Loucy (cell line): ENCODE data around the gene ZNF516.

Experiments
- H2AFZ ChIP-seq: fragments of 200-600 bp; sonication (generic); 2 replicates; pipeline ENCODE4 v1.6.0; 2016; ENCODE audit warnings: antibody characterized with exemption, mild to moderate bottlenecking, low read length, moderate library complexity
- H3F3A ChIP-seq: fragments of 200-600 bp; 2 replicates; pipeline ENCODE4 v1.6.0; 2016; ENCODE audit warnings: antibody characterized with exemption, low read depth, mild to moderate bottlenecking
- H3K27me3 ChIP-seq: fragments of 200-600 bp; sonication (generic); 2 replicates; pipeline ENCODE4 v1.6.1; 2014; ENCODE audit warnings: low read length, mild to moderate bottlenecking; ENCODE audit not compliant: insufficient read depth, poor library complexity, severe bottlenecking
- H3K36me3 ChIP-seq: fragments of 200-600 bp; sonication (generic); 2 replicates; pipeline ENCODE4 v1.6.1; 2016; ENCODE audit warnings: low read length; ENCODE audit not compliant: insufficient read depth
- H3K4me1 ChIP-seq: fragments of 200-600 bp; sonication (generic); 2 replicates; pipeline ENCODE4 v1.5.1; 2014; ENCODE audit warnings: low read length, mild to moderate bottlenecking; ENCODE audit not compliant: insufficient read depth, poor library complexity, severe bottlenecking
- H3K4me2 ChIP-seq: fragments of 200-600 bp; sonication (generic); 2 replicates; pipeline ENCODE4 v1.6.0; 2014; ENCODE audit warnings: antibody characterized with exemption, low read length, low read depth, mild to moderate bottlenecking; ENCODE audit not compliant: poor library complexity, severe bottlenecking
- H3K4me3 ChIP-seq: fragments of 200-600 bp; sonication (generic); 2 replicates; pipeline ENCODE4 v1.5.1; 2014; ENCODE audit warnings: low read length, mild to moderate bottlenecking, mixed read lengths; ENCODE audit not compliant: poor library complexity, severe bottlenecking
- H3K79me2 ChIP-seq: fragments of 200-600 bp; sonication (generic); 2 replicates; pipeline ENCODE4 v1.6.1; 2014; ENCODE audit warnings: low read length; ENCODE audit not compliant: insufficient read depth
- H3K9ac ChIP-seq: fragments of 200-600 bp; sonication (generic); 2 replicates; pipeline ENCODE4 v1.6.0; 2014; ENCODE audit warnings: mild to moderate bottlenecking, low read depth, low read length, moderate library complexity; ENCODE audit not compliant: poor library complexity, severe bottlenecking
- H3K9me2 ChIP-seq: fragments of 200-600 bp; sonication (generic); replicated peaks from 2 replicates; pipeline ENCODE4 v1.6.1; 2016; ENCODE audit warnings: low read depth, low read length, mixed read lengths
- H3K9me3 ChIP-seq: fragments of 200-600 bp; sonication (generic); 2 replicates; pipeline ENCODE4 v1.6.1; 2014; ENCODE audit warnings: mild to moderate bottlenecking, antibody characterized with exemption, low read length, low read depth; ENCODE audit not compliant: insufficient read depth
- H4K20me1 ChIP-seq: fragments of 200-600 bp; sonication (generic); 2 replicates; pipeline ENCODE4 v1.6.0; 2014; ENCODE audit warnings: antibody characterized with exemption, low read length, mild to moderate bottlenecking; ENCODE audit not compliant: insufficient read depth, poor library complexity, severe bottlenecking
- CTCF ChIP-seq: fragments of 200-600 bp; sonication (generic); conservative IDR thresholded peaks from 2 replicates; pipeline ENCODE4 v1.5.1; 2014; ENCODE audit warnings: mild to moderate bottlenecking, antibody characterized with exemption, low read length
- EZH2phosphoT487 ChIP-seq: fragments of 200-600 bp; IDR thresholded peaks from 2 replicates; pipeline ENCODE4 v1.6.1; 2018; ENCODE audit warnings: antibody characterized with exemption, mild to moderate bottlenecking, moderate library complexity, borderline replicate concordance

Gene ZNF516

DNA sequence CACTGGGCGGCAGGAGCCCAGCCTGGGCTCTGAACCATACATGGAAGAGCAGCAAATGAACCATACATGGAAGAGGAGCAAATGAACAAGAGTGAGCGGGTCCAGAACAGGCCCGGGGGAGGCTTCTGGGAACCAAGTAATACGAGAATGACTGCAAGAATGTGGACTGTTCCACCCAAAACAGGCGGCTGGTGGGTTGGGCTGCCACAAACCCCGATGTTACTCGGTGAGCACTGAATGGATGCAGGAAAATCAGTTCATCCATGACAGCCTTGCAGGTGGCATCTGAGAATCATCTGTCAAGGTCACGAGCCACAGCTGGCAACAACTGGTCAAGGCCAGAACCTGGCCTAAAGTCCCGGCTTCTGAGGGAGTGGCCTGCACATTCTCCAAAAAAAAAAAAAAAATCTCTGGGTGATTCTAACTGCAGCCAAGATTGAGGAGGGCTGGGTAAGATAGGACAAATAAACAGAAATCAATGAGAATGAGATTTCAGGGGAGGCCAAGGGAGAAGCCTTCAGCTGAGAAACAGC, 106.1 kb downstream of the ZNF516 start:
- peaks cover 26% of the 10 kb centered on the region for H3K4me1 ChIP-seq

GRCh38 chr18:76388261-76388660, 106.8 kb downstream of the ZNF516 start:
- Histone ChIP-seq H3K4me1 (peaks cover 26% of the 10 kb centered on the region), H3K27me3 (no peaks in the 10 kb centered on the region), H2AFZ (no peak overlapping the region), H3K36me3 (no peaks in the 10 kb centered on the region), H3K9me3 (no peaks in the 10 kb centered on the region), H3K4me3 (no peak overlapping the region), H3K4me2 (no peak overlapping the region), H3K79me2 (no peaks in the 10 kb centered on the region), H3F3A (no peaks in the 10 kb centered on the region), H4K20me1 (no peaks in the 10 kb centered on the region), H3K9ac (no peak overlapping the region), H3K9me2 (no peaks in the 10 kb centered on the region)
- TF ChIP-seq EZH2phosphoT487: no peak
- no peak for TF ChIP-seq CTCF

More for the DNA sequence above, 106.1 kb downstream of the ZNF516 start:
- Histone ChIP-seq H3F3A (no peaks in the 10 kb centered on the region), H3K9me3 (no peaks in the 10 kb centered on the region), H3K36me3 (no peaks in the 10 kb centered on the region), H3K4me3 (no peak overlapping the region), H3K27me3 (no peaks in the 10 kb centered on the region), H3K79me2 (no peaks in the 10 kb centered on the region), H3K4me2 (no peak overlapping the region), H2AFZ (no peak overlapping the region), H3K9ac (no peak overlapping the region), H3K9me2 (no peaks in the 10 kb centered on the region), H4K20me1 (no peaks in the 10 kb centered on the region)
- TF ChIP-seq CTCF: no peak
- TF ChIP-seq EZH2phosphoT487: no peak

- Histone ChIP-seq H3K4me3 (no peak overlapping the region), H3K9me2 (no peaks in the 10 kb centered on the region), H2AFZ (no peak overlapping the region), H4K20me1 (no peaks in the 10 kb centered on the region), H3K9ac (no peak overlapping the region), H3K27me3 (no peaks in the 10 kb centered on the region), H3F3A (no peaks in the 10 kb centered on the region), H3K9me3 (no peaks in the 10 kb centered on the region), H3K36me3 (no peaks in the 10 kb centered on the region), H3K79me2 (no peaks in the 10 kb centered on the region), H3K4me2 (no peak overlapping the region), H3K4me1 (peaks cover 26% of the 10 kb centered on the region)
- TF ChIP-seq EZH2phosphoT487: no peak
- TF ChIP-seq CTCF: no peak
Measured at GRCh38 chr18:76387608-76388007, 107.4 kb downstream of the ZNF516 start.
